Iris pigment epithelial cell (primary cell): ENCODE data around the gene NELFA.

ENCODE experiments used
- DNase-seq: peaks from one replicate; pipeline ENCODE4 v3.0.0-alpha.2; 2011; ENCODE audit warnings: low read depth

The NELFA gene

GRCh38 chr4:1982124-1983052, 26.4 kb downstream of the NELFA start:
- no peak for DNase-seq

DNA sequence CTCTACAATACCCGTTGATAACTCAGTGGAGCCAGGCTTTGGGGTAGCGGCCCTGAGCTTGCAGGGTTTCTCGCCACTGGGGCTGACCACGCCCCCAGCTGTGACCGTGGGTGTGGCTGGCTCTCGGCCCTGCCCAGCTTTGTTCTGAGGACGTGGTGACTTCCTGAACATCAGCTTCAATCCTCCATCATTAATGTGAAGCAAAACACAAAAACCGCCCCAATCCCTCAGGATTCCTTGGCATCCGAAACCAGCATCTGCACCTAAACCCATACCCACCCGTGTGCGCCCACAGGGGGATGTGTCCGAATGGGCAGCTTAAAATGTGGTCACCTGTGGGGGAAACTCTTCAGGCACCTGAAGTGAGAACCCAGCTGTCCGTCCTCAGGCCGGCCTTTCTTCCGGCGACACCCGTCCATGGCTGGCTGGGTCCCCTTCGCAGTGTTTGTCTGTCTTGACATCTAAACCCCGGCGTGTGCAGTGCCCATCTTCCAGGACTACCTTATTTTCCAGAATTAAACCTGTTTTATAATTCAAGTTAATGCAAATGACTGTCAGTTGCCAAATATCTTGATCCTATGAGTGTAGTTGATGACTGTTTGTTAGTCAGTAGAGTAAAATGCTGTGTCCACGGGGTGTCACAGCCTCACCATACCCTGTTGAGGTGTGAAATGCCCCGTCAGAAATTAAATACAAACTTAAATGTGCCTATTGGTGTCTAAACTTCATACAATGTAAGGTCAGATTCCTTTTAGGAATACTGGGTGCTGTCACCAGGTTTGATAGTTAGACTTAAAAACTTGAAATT, 27.3 kb downstream of the NELFA start:
- DNase-seq = peak; percentile 15

DNA sequence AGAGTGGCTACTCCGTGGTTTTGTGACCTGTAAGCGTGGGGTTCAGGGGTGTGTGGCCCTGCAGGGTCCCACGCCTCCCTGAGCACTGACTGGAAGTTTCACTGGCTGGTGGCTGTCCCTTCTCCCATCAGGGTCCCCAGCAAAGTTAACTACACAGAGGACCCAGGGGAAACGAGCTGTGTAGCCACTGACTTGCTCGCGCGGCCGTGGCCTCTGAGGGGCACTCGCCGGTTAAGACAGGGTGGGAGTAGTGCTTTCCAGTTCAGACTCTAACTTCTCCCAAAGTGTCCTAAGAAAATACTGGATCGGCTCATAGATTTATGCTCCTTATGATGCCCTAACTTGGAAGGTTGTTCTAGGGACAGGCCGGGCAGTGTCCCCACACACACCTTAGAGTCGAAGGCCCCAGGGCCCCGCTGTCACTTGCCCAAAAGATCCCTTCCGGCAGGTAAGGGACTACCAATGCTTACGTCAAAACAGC, 28.2 kb downstream of the NELFA start:
- no peak for DNase-seq

- DNase-seq = no peak
Measured at GRCh38 chr4:1979477-1980196, 29.1 kb downstream of the NELFA start.

GRCh38 chr4:1978741-1979476, 29.9 kb downstream of the NELFA start:
- DNase-seq = no peak

DNA sequence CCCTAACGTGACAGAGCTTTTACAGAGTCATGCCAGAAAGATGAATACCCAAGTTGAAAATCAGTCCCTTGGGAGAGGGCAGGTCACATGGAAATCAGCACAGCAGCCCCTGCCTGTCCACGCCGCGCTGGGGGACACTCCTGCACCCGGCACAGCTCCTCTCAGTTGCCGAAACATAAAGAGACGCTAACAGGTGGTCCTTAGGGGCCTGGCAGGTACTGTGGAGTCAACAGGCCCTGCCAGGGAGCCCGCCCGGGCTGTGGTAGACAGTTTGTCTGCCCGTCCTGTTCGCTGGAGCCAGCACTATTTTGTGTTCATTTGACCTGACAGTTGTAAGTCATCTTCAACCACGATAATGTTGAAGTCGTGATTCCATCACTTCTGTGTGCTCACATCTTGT, 30.5 kb downstream of the NELFA start:
- DNase-seq = no peak

GRCh38 chr4:1976416-1977352, 32.1 kb downstream of the NELFA start:
- DNase-seq = no peak

DNA sequence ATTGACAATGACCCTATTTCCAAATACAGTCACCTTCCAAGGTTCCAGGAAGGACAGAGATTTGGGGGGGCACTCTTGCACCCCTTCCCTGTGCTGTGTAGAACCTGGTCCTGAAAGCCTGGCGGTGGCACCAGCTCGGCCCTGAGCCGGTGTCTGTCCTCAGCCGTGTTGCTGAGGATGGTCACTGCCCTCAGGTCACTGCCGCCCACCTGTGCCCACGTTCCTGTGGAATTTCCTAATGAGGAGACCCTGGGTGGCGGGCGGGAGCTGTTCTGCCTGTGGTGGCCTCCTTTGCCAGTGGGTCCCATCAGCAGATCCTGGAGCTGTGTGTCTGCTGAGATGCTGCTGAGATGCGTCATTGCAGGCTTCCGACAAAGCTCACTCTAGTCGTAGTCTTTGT, 32.9 kb downstream of the NELFA start:
- no peak for DNase-seq

DNA sequence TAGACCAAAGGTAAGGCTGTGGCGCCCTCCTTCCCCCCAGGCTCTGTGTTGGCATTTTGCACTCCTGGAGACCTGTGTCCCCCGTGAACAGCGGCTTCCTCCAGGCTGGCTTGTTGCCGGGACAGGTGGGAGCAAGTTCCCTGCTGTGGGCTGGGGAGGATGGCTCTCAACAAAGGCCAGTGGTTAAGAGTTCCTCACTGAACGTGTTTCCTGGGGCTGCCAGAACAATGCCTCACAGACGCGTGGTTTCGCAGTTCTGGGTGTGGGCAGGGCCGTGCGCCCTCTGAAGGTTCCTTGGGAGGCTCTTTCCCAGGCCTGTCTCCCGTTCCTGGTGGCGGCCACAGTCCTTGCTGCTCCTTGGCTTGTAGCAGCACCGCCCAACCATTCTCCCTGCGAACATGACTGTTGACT, 33.4 kb downstream of the NELFA start:
- DNase-seq = no peak

DNA sequence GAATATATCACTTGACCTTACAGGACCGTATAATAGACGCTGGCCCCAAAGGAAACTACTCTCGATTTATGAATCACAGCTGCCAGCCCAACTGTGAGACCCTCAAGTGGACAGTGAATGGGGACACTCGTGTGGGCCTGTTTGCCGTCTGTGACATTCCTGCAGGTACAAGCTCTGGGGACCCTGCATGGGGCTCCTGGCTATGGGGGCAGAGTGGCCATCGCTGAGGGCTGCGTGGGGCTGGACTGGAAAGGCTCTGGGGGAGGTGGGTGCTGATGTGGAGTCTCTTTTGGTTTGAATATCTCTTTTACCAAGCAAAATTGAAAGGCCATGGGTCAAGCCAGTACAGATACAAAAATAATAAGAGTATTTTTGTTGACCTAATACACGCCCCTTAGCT, 33.9 kb downstream of the NELFA start:
- no peak for DNase-seq

- DNase-seq = no peak
Measured at GRCh38 chr4:1973661-1974060, 35.1 kb downstream of the NELFA start.

DNA sequence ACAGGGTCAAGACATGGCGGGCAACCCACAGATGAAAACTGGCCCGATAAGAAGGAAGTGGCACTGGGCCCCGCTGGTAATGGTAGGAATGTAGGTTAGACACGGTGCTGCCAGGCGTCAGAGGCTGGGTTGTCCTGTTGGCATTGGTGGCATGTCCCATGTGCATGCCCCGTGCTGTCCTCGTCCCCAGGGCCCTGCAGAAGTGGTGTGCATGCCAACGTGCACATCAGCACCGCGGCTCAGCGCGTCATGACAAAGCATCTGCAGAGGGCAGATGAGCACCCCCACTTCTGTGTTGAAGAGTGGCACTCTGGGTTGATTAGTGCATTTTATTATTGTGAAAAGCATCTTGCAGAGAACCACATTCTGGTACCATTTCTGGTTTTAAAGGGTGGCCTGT, 35.6 kb downstream of the NELFA start:
- DNase-seq = no peak

DNA sequence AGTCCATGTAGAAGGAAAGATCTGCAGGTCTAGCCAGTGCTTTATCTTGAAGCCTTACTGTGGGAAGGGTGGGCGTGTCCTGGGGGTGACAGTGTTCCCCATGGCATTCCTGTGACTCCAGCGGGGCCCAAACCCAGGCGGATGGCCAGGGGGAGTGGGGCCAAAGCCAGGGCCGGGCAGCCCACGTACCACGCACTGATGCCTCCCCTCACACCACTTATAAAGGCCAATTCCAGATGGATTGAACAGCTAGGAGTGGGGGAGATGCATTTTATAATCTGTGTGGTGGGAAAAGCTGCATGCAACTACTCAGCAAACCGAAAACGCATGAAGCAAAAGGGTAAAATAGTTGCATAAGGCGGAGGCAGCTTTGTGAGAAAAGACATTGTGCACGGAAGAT, 36.4 kb downstream of the NELFA start:
- no peak for DNase-seq

DNA sequence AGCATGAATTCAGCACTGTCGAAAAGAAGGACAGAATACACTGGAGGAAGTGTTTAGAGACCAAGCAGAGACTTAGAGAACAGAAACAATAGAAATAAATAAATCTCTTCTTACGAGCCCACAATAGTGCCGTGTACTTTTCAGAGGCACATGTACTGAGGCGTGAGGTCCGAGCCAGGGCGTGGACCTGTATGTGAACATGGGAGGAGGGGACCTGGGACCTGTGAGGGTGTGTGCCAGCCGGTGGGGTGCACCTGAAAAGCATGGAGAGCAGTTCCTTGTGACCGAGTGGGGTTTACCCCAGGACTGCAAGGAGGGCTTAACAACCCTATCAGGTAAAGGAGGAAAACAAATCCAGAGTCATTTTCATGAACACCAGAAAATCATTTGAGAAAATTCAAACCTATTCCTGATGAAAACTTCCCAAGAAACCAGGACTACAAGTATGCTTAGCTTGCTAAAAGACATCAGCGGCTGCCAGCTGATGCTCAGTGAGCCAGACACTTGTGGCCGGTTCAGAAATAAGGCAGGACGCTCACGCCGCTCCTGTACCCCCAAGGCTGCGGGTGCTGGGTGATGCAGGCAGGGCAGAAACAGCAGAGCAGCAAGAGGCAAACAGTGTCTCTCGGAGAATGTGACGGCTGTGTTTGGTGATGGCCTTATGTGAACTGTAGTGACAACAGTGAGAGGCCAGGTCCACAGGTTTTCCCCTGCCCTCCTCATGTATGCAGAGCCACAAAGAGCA, 37.1 kb downstream of the NELFA start:
- no peak for DNase-seq

DNA sequence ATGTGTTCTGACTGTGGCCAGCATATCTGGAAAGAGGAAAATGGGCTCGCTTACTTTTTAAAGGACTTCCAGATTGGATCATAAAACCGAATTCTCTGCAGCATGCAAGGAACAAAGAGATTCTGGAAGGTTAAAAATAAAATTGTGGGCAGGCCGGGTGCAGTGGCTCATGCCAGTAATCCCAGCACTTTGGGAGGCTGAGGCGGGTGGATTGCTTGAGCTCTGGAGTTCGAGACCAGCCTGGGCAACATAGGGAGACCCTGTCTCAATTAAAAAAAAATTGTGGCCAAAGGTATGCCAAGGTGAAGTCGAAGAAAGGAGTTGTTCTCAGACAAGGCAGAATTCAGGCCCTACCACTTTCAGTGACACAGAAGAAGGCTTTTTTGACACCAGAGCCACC, 37.8 kb downstream of the NELFA start:
- no peak for DNase-seq

DNA sequence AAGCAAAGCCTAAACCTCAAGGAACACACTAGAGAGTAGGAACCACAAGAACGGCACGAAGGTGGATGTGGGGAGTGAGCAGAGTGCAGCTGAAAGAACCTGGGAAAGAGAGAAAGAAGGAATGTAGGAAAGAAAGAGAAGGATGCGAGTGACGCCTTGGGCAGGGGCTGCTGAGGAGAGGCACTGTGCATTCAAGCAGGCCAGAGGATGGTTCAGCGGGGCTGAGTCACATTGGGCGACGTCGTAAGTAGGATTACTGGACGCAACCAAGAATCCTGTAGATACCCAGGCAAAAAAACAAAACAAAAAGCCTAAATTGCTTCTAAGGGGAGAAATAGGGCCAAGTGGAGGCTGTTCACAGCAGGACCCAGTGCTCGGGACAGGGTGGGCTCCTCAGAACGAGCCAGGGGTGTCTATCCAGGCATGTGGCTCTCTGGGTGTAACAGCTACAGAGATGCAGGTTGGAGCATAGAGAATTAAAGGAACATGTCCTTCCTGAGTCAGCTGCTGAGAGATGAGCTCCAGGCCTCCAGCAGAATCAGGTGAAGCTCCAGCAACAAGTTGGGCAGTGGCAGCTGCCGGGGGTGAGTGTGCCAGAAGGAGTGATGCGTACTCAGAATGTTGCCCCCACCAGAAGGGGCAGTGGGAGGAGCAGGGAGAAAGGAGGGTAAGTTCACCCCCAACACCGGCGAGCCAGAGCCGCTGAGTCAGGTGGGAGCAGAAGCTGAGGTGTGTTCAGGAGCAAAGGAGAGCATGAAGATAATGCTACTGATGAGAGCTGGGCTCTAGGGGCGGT, 38.6 kb downstream of the NELFA start:
- no peak for DNase-seq

- DNase-seq = no peak
Measured at GRCh38 chr4:1968686-1969295, 40.0 kb downstream of the NELFA start.

DNA sequence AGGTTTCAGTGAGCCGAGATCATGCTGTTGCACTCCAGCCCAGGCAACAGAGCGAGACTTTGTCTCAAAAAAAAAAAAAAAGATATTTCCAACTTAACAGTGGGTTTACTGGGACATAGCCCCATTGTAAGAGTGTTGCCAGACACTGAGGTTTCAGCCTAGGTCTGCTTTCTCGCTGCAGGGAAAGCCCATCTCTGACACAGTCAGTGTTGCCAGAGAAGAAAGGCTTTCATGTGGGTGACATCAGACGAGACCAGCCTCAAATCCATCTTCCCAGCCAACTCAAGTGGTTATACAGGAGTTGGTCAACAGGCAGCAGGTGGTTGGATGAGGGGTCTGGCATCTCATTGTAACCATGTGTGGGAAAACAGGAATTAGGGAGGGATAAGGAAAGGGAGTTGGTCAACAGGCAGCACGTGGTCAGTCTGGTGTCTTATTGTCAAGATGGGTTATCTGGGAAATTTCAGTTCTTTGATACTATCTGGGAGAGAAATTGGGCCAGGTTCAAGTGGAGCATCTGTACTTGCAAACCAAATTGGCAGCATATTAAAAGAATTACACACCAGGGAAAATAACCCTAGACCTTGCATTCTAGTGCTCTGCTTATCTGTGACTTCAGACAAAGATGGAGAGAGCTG, 41.1 kb downstream of the NELFA start:
- peak; percentile 5 for DNase-seq
